ENCODE measurements around the gene FOXL2. TPM values are rescaled to one million over a fixed set of nuclear protein-coding genes. Genes with fewer than 3 reads are reported as not detected.

The FOXL2 gene
- total and polyA plus RNA-seq, 2 of the 13 experiments (the other 11 are each of a cell fraction or from before 2014, with no cell fraction given) = not detected

DNA sequence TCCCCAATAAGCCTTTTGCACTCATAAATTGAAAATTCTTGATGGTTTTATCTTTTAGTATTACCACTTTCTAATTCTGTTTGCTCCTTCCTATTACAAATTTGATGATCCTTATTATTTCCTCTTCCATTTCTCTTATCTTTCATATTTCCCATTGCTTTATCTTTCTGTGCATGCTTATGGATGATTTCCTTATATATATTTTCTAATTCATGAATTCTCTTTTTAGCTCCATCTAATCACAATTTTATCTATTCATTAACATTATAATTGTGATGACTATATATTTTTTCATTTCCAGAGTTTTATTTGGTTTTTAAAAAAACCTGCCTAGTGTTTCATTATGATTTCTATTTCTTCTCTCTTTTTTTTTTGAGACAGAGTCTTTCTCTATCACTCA, 18.0 kb upstream of the FOXL2 start:
- intact Hi-C loops (cut with micrococcal nuclease; ENCODE audit: unreplicated experiment) = no loop called here
- Histone ChIP-seq H3K27me3 (ENCODE audit: control insufficient read depth in 1 of 2, insufficient read depth in 2 of 2, low read length in 2 of 2) (peaks cover 2 to 26% of the 10 kb centered on the region in 2 experiments; a peak in 4 of 5 replicates), H3K9me3 (ENCODE audit: low read length) (no peaks in the 10 kb centered on the region), H3K4me3 (replicated peaks in 1 of 3; ENCODE audit: insufficient read depth in 1 of 3, low read depth in 2 of 3, low read length in 3 of 3) (no peak overlapping the region), H3K4me2 (ENCODE audit: low read depth, low read length) (no peak overlapping the region), H3K4me1 (ENCODE audit: insufficient read depth, low read length) (0 out of 2 replicates have a peak, but pooled peaks cover 12% of the 10 kb centered on the region), H3K9ac (ENCODE audit: insufficient read depth, low read depth, low read length) (no peak overlapping the region), H3K79me2 (ENCODE audit: insufficient read depth, low read length) (no peaks in the 10 kb centered on the region), H2AFZ (ENCODE audit: low read length) (no peak overlapping the region), H3K36me3 (replicated peaks in 1 of 2; ENCODE audit: control insufficient read depth in 1 of 2, insufficient read depth in 2 of 2, low read length in 2 of 2) (no peaks in the 10 kb centered on the region), H3K27ac (ENCODE audit: extremely low read length, insufficient read depth, low read length) (no peak overlapping the region), H4K20me1 (ENCODE audit: insufficient read depth, low read length) (no peaks in the 10 kb centered on the region)
- in situ Hi-C loops (cut with HindIII; ENCODE audit: extremely low pct_ligation_motif_present, low pct_unique_long_range_greater_than_20kb) = no loop called here
- ChIA-PET POLR2A (no interaction called here), CTCF (ENCODE audit: low intra/inter-chr PET ratio, low total read pairs) (no interaction called here)
- FAIRE-seq (no peak), DNase-seq (ENCODE audit: low spot score) (no peak), ATAC-seq (no peak)
- no TSS peak for BruUV-seq (replicated peaks)
- TF ChIP-seq ZNF329 (CRISPR knock-in tag; IDR thresholded peaks at IDR 0.05; ENCODE audit: low read depth) = no peak
- no peak for TF ChIP-seq GTF2F1 (IDR thresholded peaks at IDR 0.05; ENCODE audit: low read length)
- no peak for TF ChIP-seq MTF2 (CRISPR knock-in tag; IDR thresholded peaks at IDR 0.05; ENCODE audit: borderline replicate concordance)
- TF ChIP-seq ETV6 (CRISPR knock-in tag; conservative IDR thresholded peaks at IDR 0.05) = no peak

DNA sequence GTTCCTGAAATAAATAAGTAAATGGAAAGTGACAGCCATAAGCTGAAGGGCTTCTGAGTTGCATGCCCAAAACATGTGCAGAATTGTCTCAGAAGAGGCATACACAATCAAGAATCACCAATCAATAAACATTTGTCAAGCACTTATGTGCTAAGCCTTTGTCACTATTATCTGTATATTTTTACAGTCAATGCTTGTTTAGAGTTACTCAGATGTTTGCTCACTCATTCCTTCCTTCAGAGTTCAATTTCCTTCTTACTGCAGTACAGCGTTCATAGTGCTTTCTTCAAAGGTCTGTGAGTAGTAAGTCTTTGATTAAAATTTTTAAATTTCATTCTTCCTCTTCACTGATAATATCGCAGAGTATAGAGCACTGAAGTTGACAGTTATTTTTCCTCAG, 17.3 kb upstream of the FOXL2 start:
- Histone ChIP-seq H3K4me3 (replicated peaks in 1 of 3; ENCODE audit: insufficient read depth in 1 of 3, low read depth in 2 of 3, low read length in 3 of 3) (no peak overlapping the region), H2AFZ (ENCODE audit: low read length) (no peak overlapping the region), H3K36me3 (replicated peaks in 1 of 2; ENCODE audit: control insufficient read depth in 1 of 2, insufficient read depth in 2 of 2, low read length in 2 of 2) (no peaks in the 10 kb centered on the region), H3K27ac (ENCODE audit: extremely low read length, insufficient read depth, low read length) (no peak overlapping the region), H3K4me2 (ENCODE audit: low read depth, low read length) (no peak overlapping the region), H3K79me2 (ENCODE audit: insufficient read depth, low read length) (no peaks in the 10 kb centered on the region), H3K9ac (ENCODE audit: insufficient read depth, low read depth, low read length) (no peak overlapping the region), H3K4me1 (ENCODE audit: insufficient read depth, low read length) (0 out of 2 replicates have a peak, but pooled peaks cover 12% of the 10 kb centered on the region), H3K27me3 (ENCODE audit: control insufficient read depth in 1 of 2, insufficient read depth in 2 of 2, low read length in 2 of 2) (peaks cover 2 to 32% of the 10 kb centered on the region in 2 experiments; a peak in 4 of 5 replicates), H4K20me1 (ENCODE audit: insufficient read depth, low read length) (no peaks in the 10 kb centered on the region), H3K9me3 (ENCODE audit: low read length) (no peaks in the 10 kb centered on the region)
- ChIA-PET POLR2A (no interaction called here), CTCF (ENCODE audit: low intra/inter-chr PET ratio, low total read pairs) (no interaction called here)
- WGBS (ENCODE audit: low lambda C conversion rate) = 23% methylated on average over 2 of the region's 2 CpGs
- intact Hi-C loops (cut with micrococcal nuclease; ENCODE audit: unreplicated experiment) = no loop called here
- TF ChIP-seq HNRNPLL (IDR thresholded peaks at IDR 0.05; ENCODE audit: low read depth, low read length, poor library complexity, severe bottlenecking) (no peak), ZSCAN21 (CRISPR knock-in tag; IDR thresholded peaks at IDR 0.05; ENCODE audit: borderline replicate concordance) (no peak), ZNF672 (CRISPR knock-in tag; IDR thresholded peaks at IDR 0.05) (no peak), ZNF761 (CRISPR knock-in tag; conservative IDR thresholded peaks at IDR 0.05) (no peak), MED8 (CRISPR knock-in tag; IDR thresholded peaks at IDR 0.05; ENCODE audit: insufficient replicate concordance) (no peak), RAD51 (IDR thresholded peaks at IDR 0.05; ENCODE audit: borderline replicate concordance) (no peak)
- in situ Hi-C loops (cut with HindIII; ENCODE audit: extremely low pct_ligation_motif_present, low pct_unique_long_range_greater_than_20kb) = no loop called here
- no peak for DNase-seq (ENCODE audit: low spot score)
- no TSS peak for BruUV-seq (replicated peaks)
- no peak for ATAC-seq
- no peak for FAIRE-seq
